Endometrial microvascular endothelial cells (primary cell): ENCODE measurements around the gene MOCOS. TPM values are rescaled to one million over a fixed set of nuclear protein-coding genes. Genes with fewer than 3 reads are reported as not detected.
"Not testable (repeated sequence)": the region's sequence is repeated elsewhere in the genome, so short reads cannot be mapped to it uniquely, and the experiment has no call there.

Experiments
- in situ Hi-C: cut with HindIII; loops from 2 replicates; pipeline ENCODE4 v1.10.0; 2017; ENCODE audit warnings: low sequenced_read_pairs, low pct_unique_long_range_greater_than_20kb; ENCODE audit errors: inconsistent ontology term
- total RNA-seq: library from RNA; depleted of rRNA; stranded (reverse); fragments of >200 nt; gene quantifications from one replicate; pipeline ENCODE4 v1.2.3, GENCODE V29; 2015; ENCODE audit errors: inconsistent ontology term

The MOCOS gene
- total RNA-seq, 1 donor from 2014 or later = 5.2 TPM

- in situ Hi-C loops = no loop called here
Measured at GRCh38 chr18:36195427-36196122, 8.3 kb downstream of the MOCOS start.

- in situ Hi-C loops = no loop called here
Measured at GRCh38 chr18:36196238-36196995, 9.1 kb downstream of the MOCOS start.

- in situ Hi-C loops = no loop called here
Measured at GRCh38 chr18:36197511-36198166, 10.3 kb downstream of the MOCOS start.

- in situ Hi-C loops = no loop called here
Measured at GRCh38 chr18:36199691-36200295, 12.5 kb downstream of the MOCOS start.

GRCh38 chr18:36200354-36200771 lies 13.1 kb downstream of the MOCOS start:
- in situ Hi-C loops = no loop called here

GRCh38 chr18:36201765-36202164 lies 14.5 kb downstream of the MOCOS start:
- in situ Hi-C loops = no loop called here

GRCh38 chr18:36203360-36203895 lies 16.1 kb downstream of the MOCOS start:
- in situ Hi-C loops = no loop called here

GRCh38 chr18:36205166-36205565 lies 17.9 kb downstream of the MOCOS start:
- in situ Hi-C loops = no loop called here

GRCh38 chr18:36207303-36207702 lies 20.0 kb downstream of the MOCOS start:
- in situ Hi-C loops = no loop called here

- in situ Hi-C loops = not testable (repeated sequence)
Measured at GRCh38 chr18:36207969-36208368, 20.7 kb downstream of the MOCOS start.

- in situ Hi-C loops = no loop called here
Measured at GRCh38 chr18:36211612-36212065, 24.3 kb downstream of the MOCOS start.

GRCh38 chr18:36212301-36213171 lies 25.2 kb downstream of the MOCOS start:
- in situ Hi-C loops = no loop called here

GRCh38 chr18:36214811-36215210 lies 27.5 kb downstream of the MOCOS start:
- in situ Hi-C loops = no loop called here

- in situ Hi-C loops = no loop called here
Measured at GRCh38 chr18:36215577-36215976, 28.3 kb downstream of the MOCOS start.

- in situ Hi-C loops = no loop called here
Measured at GRCh38 chr18:36217348-36217747, 30.1 kb downstream of the MOCOS start.

GRCh38 chr18:36229188-36229587 lies 41.9 kb downstream of the MOCOS start:
- in situ Hi-C loops = no loop called here

- in situ Hi-C loops = not testable (repeated sequence)
Measured at GRCh38 chr18:36240510-36240909, 53.2 kb downstream of the MOCOS start.

GRCh38 chr18:36241831-36242230 lies 54.5 kb downstream of the MOCOS start:
- in situ Hi-C loops = no loop called here
